ENCODE measurements around the gene SLC18A3. TPM values are rescaled to one million over a fixed set of nuclear protein-coding genes. Genes with fewer than 3 reads are reported as not detected.

Gene SLC18A3
- total RNA-seq, 2 experiments from 2014 or later, result not detected

- DNase-seq (no peak), ATAC-seq (no peak)
- Mint-ChIP-seq H3K4me3 (no peak overlapping the region), H3K36me3 (ENCODE audit: low read depth) (no peaks in the 10 kb centered on the region), H3K4me1 (no peaks in the 10 kb centered on the region), H3K9me3 (ENCODE audit: low read depth) (no peaks in the 10 kb centered on the region), H3K27me3 (peaks cover 14% of the 10 kb centered on the region), H3K27ac (no peak overlapping the region)
- intact Hi-C loops (cut with DNase I, micrococcal nuclease), result loop anchor here in 1 of 2 experiments (10.0 kb wide), 1 partner anchor 627 kb away; no protein-coding TSS in a partner anchor
- ChIA-PET POLR2A (no interaction called here), CTCF (no interaction called here)
Observed at GRCh38 chr10:49597426-49598163, 12.5 kb upstream of the SLC18A3 start.

DNA sequence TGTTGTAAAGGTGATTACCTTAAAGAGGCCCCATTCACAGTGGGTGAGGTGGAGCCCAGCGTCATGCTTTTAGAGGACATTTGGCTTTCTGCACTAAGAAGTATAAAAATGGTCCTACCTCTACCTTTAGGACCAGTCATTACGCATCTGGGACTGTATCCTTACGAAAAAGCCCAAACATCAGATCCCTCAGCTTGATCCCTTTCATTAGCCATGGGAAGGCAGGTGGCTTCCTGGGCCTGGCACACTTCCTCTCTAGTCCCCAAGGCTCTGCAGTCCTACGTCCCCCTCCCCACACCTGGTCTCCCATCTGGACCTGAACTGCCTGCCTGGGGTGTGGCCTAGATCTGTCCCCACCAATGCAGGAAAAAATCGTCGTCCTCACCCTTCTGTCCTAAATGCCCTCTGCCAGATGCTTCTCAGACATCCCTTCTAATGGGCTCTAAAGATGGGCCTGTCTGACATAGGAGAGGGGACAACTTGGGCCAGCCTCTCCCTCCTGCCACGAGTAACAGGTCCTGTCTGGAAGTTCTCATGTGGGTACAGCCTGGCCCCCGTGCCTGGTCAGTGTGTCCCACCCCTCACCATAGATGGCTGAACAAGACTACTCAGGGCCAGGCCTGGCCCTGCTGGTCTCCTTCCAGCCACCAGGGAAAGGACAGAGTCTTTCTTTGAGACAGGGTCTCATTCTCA lies 11.8 kb upstream of the SLC18A3 start:
- Mint-ChIP-seq H3K4me3 (no peak overlapping the region), H3K27me3 (peaks cover 14% of the 10 kb centered on the region), H3K36me3 (ENCODE audit: low read depth) (no peaks in the 10 kb centered on the region), H3K4me1 (no peaks in the 10 kb centered on the region), H3K27ac (no peak overlapping the region), H3K9me3 (ENCODE audit: low read depth) (no peaks in the 10 kb centered on the region)
- DNase-seq (no peak), ATAC-seq (no peak)
- intact Hi-C loops (cut with DNase I, micrococcal nuclease), result loop anchor here in 1 of 2 experiments (10.0 kb wide), 1 partner anchor 626 kb away; no protein-coding TSS in a partner anchor
- POLR2A ChIA-PET, result no interaction called here
- CTCF ChIA-PET, result no interaction called here

GRCh38 chr10:49598986-49599385 lies 11.1 kb upstream of the SLC18A3 start:
- intact Hi-C loops (cut with DNase I, micrococcal nuclease), result loop anchor here in 1 of 2 experiments (10.0 kb wide), 1 partner anchor 626 kb away; no protein-coding TSS in a partner anchor
- Mint-ChIP-seq H3K36me3 (ENCODE audit: low read depth) (no peaks in the 10 kb centered on the region), H3K4me3 (no peak overlapping the region), H3K27ac (no peak overlapping the region), H3K4me1 (no peaks in the 10 kb centered on the region), H3K27me3 (peaks cover 19% of the 10 kb centered on the region), H3K9me3 (ENCODE audit: low read depth) (no peaks in the 10 kb centered on the region)
- CTCF ChIA-PET, result interaction anchor here (0.6 to 1.0 kb wide), 2 partner anchors 64 to 172 kb away, joined by 3 read pairs; no protein-coding TSS in a partner anchor
- POLR2A ChIA-PET, result no interaction called here
- ATAC-seq (no peak), DNase-seq (no peak)

DNA sequence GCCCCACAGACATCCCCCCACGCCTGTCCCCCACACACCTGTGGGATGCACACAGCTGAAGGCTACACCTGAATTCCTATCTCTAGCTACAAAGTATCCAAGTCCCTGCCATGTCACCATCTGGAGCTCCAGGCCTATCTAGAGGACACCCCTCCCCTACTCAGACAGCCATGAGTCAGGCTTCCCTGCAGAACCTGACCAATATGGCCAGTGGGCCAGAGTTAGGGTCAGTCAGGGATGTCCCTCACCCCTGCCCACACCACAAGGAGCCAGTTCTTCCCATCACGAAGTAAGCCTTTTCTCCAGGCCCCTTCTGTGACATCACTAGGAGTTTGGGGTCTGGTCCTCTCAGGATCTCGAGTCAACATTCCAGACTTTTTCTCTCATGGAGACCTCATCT lies 10.6 kb upstream of the SLC18A3 start:
- Mint-ChIP-seq H3K4me1 (no peaks in the 10 kb centered on the region), H3K4me3 (no peak overlapping the region), H3K36me3 (ENCODE audit: low read depth) (no peaks in the 10 kb centered on the region), H3K27me3 (peaks cover 24% of the 10 kb centered on the region), H3K27ac (no peak overlapping the region), H3K9me3 (ENCODE audit: low read depth) (no peaks in the 10 kb centered on the region)
- no peak for DNase-seq
- ChIA-PET CTCF (interaction anchor here (0.6 to 1.0 kb wide), 2 partner anchors 63 to 172 kb away, joined by 3 read pairs; no protein-coding TSS in a partner anchor), POLR2A (no interaction called here)
- intact Hi-C loops (cut with DNase I, micrococcal nuclease), result loop anchor here in 1 of 2 experiments (10.0 kb wide), 1 partner anchor 625 kb away; no protein-coding TSS in a partner anchor
- no peak for ATAC-seq

DNA sequence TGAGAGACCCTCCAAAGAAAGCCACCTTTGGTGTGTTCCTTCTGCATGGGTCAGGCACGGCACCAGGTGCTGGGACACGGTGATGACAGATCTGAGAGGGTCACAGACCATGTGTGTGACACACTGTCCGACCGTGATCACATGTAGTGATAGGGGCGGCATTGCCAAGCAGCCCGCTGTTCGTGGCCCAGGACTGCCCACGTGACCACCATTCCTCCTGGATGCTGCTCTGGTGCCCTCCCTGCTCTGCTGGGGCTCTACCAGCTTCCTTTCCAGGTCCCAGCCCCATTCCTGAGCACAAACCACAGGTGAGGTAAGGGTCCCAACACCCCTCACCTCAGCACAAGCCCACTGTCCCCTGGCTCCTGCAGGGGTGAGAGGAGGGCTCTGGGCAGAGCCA lies 10.1 kb upstream of the SLC18A3 start:
- DNase-seq (no peak), ATAC-seq (no peak)
- ChIA-PET CTCF (interaction anchor here (1.0 kb wide), 1 partner anchor 171 kb away, joined by 3 read pairs; no protein-coding TSS in a partner anchor), POLR2A (no interaction called here)
- H3K27me3 Mint-ChIP-seq, result peaks cover 27% of the 10 kb centered on the region
- H3K36me3 Mint-ChIP-seq (ENCODE audit: low read depth), result no peaks in the 10 kb centered on the region
- peaks cover 2% of the 10 kb centered on the region for H3K9me3 Mint-ChIP-seq (ENCODE audit: low read depth)
- no peak overlapping the region for H3K4me3 Mint-ChIP-seq
- no peaks in the 10 kb centered on the region for H3K4me1 Mint-ChIP-seq
- no peak overlapping the region for H3K27ac Mint-ChIP-seq
- intact Hi-C loops (cut with DNase I, micrococcal nuclease), result no loop called here

DNA sequence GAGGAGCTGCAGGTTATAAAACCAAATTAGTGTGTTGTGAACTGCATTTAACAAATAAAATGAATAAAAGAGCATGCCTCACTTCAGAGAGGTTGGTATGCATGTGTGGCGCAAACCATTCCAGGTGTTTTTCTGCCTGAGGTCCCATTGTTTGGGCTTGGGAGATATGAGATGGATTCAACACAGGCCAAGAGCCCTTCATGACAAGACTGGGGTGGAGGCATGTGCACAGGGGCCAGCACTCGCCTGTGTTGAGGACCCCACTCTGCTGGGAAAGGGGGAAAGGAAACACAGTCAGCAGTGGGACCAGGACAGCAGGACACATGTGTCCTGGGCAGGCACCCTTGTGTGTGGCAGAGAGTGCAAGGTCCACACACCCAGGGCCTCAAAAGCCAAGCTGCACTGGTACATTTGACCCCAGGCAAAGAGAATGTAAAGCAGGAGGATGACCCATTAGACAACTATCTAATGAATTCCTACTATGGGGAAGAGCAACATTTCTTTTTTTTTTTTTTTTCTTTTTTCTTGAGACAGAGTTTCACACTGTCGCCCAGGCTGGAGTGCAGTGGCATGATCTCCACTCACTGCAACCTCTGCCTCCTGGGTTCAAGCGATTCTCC lies 9.2 kb upstream of the SLC18A3 start:
- Mint-ChIP-seq H3K4me3 (no peak overlapping the region), H3K27me3 (peaks cover 31% of the 10 kb centered on the region), H3K36me3 (ENCODE audit: low read depth) (no peaks in the 10 kb centered on the region), H3K4me1 (no peaks in the 10 kb centered on the region), H3K9me3 (ENCODE audit: low read depth) (peaks cover 2% of the 10 kb centered on the region), H3K27ac (no peak overlapping the region)
- ChIA-PET CTCF (interaction anchor here (0.6 kb wide), 1 partner anchor 13 kb away, joined by 3 read pairs; no protein-coding TSS in a partner anchor), POLR2A (no interaction called here)
- ATAC-seq, result no peak
- DNase-seq, result no peak
- intact Hi-C loops (cut with DNase I, micrococcal nuclease), result no loop called here

- peaks cover 2% of the 10 kb centered on the region for H3K9me3 Mint-ChIP-seq (ENCODE audit: low read depth)
- peaks cover 2% of the 10 kb centered on the region for H3K4me1 Mint-ChIP-seq
- H3K4me3 Mint-ChIP-seq, result no peak overlapping the region
- peaks cover 39% of the 10 kb centered on the region for H3K27me3 Mint-ChIP-seq
- H3K36me3 Mint-ChIP-seq (ENCODE audit: low read depth), result no peaks in the 10 kb centered on the region
- intact Hi-C loops (cut with DNase I, micrococcal nuclease), result no loop called here
- ATAC-seq (no peak), DNase-seq (no peak)
- no peak overlapping the region for H3K27ac Mint-ChIP-seq
- ChIA-PET POLR2A (no interaction called here), CTCF (no interaction called here)
Observed at GRCh38 chr10:49601857-49602256, 8.3 kb upstream of the SLC18A3 start.

DNA sequence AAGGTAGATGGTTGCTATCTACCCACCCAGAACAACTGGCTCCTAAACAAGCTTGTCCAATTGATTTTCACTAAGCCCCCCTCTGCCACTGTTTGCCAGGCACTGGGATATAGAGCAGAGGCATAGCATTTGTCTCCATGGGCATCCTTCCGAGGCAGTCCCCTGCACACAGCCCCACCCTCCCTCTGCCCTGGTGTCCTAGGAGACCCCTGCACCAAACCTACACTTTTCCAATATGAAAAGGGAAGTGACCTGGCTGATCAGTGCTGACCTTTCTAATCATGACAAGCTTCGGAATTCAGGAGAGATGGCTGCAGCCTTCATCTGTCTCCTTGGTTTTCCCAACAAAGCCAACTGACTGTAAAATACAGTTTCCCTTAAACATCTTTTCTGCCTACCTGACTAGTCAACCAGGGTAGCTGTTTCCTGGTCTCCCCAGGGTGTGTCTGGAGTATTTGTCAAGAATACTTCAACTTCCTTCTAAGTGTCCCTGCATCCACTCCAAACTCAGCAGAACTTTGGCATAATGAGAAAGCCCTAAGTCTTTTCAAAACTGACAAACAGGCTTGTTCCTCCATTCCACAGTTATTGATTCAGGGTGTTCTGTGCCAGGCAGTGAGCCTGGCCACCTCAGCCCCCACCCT lies 7.6 kb upstream of the SLC18A3 start:
- Mint-ChIP-seq H3K4me1 (peaks cover 2% of the 10 kb centered on the region), H3K9me3 (ENCODE audit: low read depth) (peaks cover 2% of the 10 kb centered on the region), H3K4me3 (no peak overlapping the region), H3K36me3 (ENCODE audit: low read depth) (no peaks in the 10 kb centered on the region), H3K27me3 (peaks cover 43% of the 10 kb centered on the region), H3K27ac (no peak overlapping the region)
- POLR2A ChIA-PET, result no interaction called here
- ATAC-seq (no peak), DNase-seq (no peak)
- CTCF ChIA-PET, result interaction anchor here (0.6 kb wide), 1 partner anchor 166 kb away, joined by 3 read pairs; no protein-coding TSS in a partner anchor
- intact Hi-C loops (cut with DNase I, micrococcal nuclease), result no loop called here

DNA sequence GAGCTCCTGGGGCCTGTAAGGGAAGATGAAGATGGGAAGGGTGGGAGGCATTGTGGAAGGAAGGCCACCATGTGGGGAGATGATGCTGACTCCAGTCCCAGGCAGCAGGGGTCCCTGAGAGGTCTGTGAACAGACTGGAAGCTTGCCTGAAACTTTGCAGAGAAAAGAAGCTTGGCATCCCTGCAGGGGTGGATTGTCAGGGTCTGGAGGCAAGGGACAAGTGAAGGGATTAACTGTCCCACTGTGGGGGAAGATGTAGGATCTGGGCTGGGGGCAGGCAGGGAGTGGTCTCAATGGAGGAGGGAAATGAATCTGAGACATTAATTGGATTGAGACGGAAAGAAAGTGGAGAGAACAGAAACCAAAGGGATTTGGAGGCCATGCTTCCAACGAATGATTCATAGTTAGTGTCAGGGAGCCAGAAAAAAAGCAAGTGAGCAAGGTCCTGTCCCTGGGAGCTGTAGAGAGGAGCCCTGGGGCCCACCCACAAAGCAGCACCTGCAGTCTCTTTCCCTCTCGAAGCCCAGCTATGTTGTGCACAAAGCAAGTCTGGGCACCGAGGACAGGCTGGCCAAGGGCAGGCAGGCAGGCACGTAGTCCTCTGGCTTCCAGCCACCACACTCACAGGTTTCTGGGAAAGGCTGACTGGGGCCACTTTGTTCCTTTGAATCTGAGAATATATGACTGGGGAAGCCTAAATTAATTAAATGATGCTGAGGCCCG lies 4.7 kb upstream of the SLC18A3 start:
- H3K36me3 Mint-ChIP-seq (ENCODE audit: low read depth), result no peaks in the 10 kb centered on the region
- H3K27ac Mint-ChIP-seq, result no peak overlapping the region
- no peak for DNase-seq
- H3K9me3 Mint-ChIP-seq (ENCODE audit: low read depth), result peaks cover 2% of the 10 kb centered on the region
- H3K4me1 Mint-ChIP-seq, result peaks cover 2% of the 10 kb centered on the region
- POLR2A ChIA-PET, result no interaction called here
- no peak overlapping the region for H3K4me3 Mint-ChIP-seq
- no peak for ATAC-seq
- H3K27me3 Mint-ChIP-seq, result peaks cover 60% of the 10 kb centered on the region
- intact Hi-C loops (cut with DNase I, micrococcal nuclease), result loop anchor here in 1 of 2 experiments (5.0 kb wide), 1 partner anchor 208 kb away; the partner anchor contains the start of gene DRGX
- CTCF ChIA-PET, result interaction anchor here (1.2 to 1.5 kb wide), 2 partner anchors 10 to 12 kb away, joined by 4 to 5 read pairs; no protein-coding TSS in a partner anchor

DNA sequence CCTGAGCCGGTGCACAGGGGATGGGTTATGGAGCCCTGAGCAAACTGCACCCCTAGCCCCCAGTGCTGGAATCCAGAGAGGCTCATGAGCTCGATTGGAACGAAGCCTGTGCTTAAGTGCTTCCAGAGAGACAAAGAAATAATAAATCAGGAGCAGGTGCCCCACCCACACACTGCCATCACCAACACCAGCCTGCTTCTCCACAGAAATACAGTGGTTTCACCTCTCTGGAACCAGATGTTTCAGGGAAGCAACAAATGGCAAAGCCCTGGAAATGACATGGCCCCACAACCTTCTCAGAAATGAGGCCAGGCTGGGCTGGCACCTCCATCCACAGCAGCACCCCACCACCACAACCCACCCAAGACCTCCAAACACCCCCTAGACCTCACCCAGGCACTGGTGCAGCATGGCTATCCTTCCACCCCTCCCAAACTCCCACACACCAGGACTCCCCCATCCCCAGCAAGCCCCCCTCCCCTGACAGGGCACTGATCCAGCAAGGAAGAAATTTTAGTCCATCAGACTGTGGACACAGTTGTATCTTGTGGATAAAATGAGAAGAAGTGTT lies 4.1 kb upstream of the SLC18A3 start:
- no peak for DNase-seq
- intact Hi-C loops (cut with DNase I, micrococcal nuclease), result loop anchor here (2.0 to 5.0 kb wide), 3 partner anchors 157 to 209 kb away; partner anchors contain the start of genes DRGX (in 1 of the 2) and OGDHL (in 1 of the 2)
- ChIA-PET CTCF (interaction anchor here (1.0 to 1.6 kb wide), 2 partner anchors 13 to 32 kb away, joined by 3 to 9 read pairs; no protein-coding TSS in a partner anchor), POLR2A (no interaction called here)
- peaks cover 2% of the 10 kb centered on the region for H3K9me3 Mint-ChIP-seq (ENCODE audit: low read depth)
- no peak for ATAC-seq
- no peak overlapping the region for H3K4me3 Mint-ChIP-seq
- no peak overlapping the region for H3K27ac Mint-ChIP-seq
- H3K27me3 Mint-ChIP-seq, result peaks cover 56% of the 10 kb centered on the region
- peaks cover 2% of the 10 kb centered on the region for H3K4me1 Mint-ChIP-seq
- H3K36me3 Mint-ChIP-seq (ENCODE audit: low read depth), result no peaks in the 10 kb centered on the region

Data from activated CD4-positive, alpha-beta T cell treated with anti-CD3 and anti-CD28 coated beads for 36 hours (primary cell).